Measurements from ENCODE around the gene PRR12.

GRCh38 chr19:49580264-49581006, 10.5 kb upstream of the PRR12 start, which contains the start of gene NOSIP:
- TF ChIP-seq, protein P1, sequence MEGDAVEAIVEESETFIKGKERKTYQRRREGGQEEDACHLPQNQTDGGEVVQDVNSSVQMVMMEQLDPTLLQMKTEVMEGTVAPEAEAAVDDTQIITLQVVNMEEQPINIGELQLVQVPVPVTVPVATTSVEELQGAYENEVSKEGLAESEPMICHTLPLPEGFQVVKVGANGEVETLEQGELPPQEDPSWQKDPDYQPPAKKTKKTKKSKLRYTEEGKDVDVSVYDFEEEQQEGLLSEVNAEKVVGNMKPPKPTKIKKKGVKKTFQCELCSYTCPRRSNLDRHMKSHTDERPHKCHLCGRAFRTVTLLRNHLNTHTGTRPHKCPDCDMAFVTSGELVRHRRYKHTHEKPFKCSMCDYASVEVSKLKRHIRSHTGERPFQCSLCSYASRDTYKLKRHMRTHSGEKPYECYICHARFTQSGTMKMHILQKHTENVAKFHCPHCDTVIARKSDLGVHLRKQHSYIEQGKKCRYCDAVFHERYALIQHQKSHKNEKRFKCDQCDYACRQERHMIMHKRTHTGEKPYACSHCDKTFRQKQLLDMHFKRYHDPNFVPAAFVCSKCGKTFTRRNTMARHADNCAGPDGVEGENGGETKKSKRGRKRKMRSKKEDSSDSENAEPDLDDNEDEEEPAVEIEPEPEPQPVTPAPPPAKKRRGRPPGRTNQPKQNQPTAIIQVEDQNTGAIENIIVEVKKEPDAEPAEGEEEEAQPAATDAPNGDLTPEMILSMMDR (IDR thresholded peaks at IDR 0.05; ENCODE audit: low read depth, low read length, missing input control): no peak
- peak; percentile 69 for TF ChIP-seq YY1 (IDR thresholded peaks at IDR 0.05)
- TF ChIP-seq, protein P2, sequence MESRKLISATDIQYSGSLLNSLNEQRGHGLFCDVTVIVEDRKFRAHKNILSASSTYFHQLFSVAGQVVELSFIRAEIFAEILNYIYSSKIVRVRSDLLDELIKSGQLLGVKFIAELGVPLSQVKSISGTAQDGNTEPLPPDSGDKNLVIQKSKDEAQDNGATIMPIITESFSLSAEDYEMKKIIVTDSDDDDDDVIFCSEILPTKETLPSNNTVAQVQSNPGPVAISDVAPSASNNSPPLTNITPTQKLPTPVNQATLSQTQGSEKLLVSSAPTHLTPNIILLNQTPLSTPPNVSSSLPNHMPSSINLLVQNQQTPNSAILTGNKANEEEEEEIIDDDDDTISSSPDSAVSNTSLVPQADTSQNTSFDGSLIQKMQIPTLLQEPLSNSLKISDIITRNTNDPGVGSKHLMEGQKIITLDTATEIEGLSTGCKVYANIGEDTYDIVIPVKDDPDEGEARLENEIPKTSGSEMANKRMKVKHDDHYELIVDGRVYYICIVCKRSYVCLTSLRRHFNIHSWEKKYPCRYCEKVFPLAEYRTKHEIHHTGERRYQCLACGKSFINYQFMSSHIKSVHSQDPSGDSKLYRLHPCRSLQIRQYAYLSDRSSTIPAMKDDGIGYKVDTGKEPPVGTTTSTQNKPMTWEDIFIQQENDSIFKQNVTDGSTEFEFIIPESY (IDR thresholded peaks at IDR 0.05): peak; percentile 87
- TF ChIP-seq REST (IDR thresholded peaks at IDR 0.05): peak; percentile 91
- TF ChIP-seq SP1 (IDR thresholded peaks at IDR 0.05): peak; percentile 77
- no peak for TF ChIP-seq JUND (IDR thresholded peaks at IDR 0.05)
- peak; percentile 38 to 39 for TF ChIP-seq RAD21 (IDR thresholded peaks at IDR 0.05)
- TF ChIP-seq ATF3 (IDR thresholded peaks at IDR 0.05): no peak
- peak; percentile 74 for TF ChIP-seq NR2F2 (IDR thresholded peaks at IDR 0.05)
- TF ChIP-seq TAF1 (conservative IDR thresholded peaks at IDR 0.05): peak; percentile 89
- TF ChIP-seq MAX (IDR thresholded peaks at IDR 0.05): peak; percentile 90
- TF ChIP-seq GABPA (IDR thresholded peaks at IDR 0.05 in 1 of 2, conservative IDR thresholded peaks at IDR 0.05 in 1 of 2): peak; percentile 100
- TF ChIP-seq FOXA1 (IDR thresholded peaks at IDR 0.05): peak; percentile 38
- TF ChIP-seq RXRA (IDR thresholded peaks at IDR 0.05): peak; percentile 30 to 47

Measured in liver (tissue), 3 donors.